Hematopoietic multipotent progenitor cell treated with erythropoietin and hydrocortisone succinate and interleukin-3 and kit ligand, for 6 days (in vitro differentiated cells): ENCODE measurements around the gene TGFB2.

Source experiments
- DNase-seq: peaks from one replicate; pipeline ENCODE4 v3.0.0-alpha.2; 2015

Gene TGFB2

DNA sequence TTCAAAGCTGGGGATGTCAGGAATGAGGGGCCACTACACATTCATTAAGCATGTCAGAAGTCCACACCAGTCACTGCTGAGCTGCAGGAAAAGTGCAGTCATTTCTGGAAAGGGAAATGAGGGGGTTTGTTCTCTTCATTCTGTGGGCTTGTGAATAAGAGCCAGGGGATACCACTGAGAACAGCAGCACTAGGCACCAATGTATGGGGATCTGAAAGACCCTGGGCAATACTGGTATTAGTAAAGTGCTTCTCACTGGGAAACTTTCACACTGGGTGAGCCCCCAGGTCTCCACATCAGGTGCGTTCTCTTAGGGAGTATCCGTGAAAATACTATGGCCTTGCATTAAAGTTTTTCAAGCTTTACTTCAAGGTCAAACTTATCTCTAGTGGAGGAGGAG lies 49.9 kb downstream of the TGFB2 start:
- DNase-seq, result no peak

DNA sequence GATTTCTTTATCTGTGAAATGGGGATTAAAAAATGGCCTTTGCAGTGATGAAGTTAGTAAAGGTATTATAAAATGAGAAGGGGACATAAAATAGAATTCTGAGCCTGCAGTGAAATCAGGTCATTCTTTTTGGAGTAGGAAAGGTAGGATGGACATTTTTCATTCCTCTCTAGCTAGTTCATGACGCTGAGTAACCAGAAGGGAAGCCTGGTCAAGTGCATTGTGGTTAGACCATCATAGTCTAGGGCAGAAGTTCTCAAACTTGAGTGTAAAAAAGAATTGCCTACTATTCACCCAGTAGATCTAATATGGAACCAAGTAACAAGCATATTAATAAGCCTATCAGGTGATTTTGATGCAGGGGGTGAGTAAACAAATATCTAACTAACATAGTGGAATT lies 50.8 kb downstream of the TGFB2 start:
- no peak for DNase-seq

DNA sequence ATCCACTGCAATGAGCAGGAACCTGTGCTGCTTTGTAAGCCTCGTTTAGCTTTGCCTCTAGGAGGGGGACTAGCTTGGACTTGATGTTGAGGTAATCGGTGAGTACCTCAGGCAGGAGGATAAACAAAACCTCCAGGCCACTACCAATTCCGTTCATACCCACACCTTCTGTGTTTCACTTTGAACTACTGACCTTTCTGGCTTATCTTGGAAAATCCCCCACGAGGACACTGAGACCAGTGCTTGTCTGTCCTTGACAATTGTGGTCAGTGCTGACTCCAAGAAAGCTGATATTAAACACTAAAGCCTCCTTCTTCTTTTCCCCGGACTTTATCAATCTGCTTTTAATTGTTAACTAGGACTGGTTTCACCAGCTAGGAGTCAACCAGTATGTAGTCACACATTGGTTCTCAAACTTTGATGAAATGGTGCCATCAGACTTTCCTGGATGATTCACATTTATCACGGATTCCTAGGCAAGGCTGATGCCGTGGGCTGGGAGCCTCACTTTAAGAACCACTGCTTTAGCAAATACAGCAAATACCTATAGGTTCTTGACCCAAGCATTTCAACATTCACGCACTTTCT lies 52.7 kb downstream of the TGFB2 start:
- no peak for DNase-seq

DNA sequence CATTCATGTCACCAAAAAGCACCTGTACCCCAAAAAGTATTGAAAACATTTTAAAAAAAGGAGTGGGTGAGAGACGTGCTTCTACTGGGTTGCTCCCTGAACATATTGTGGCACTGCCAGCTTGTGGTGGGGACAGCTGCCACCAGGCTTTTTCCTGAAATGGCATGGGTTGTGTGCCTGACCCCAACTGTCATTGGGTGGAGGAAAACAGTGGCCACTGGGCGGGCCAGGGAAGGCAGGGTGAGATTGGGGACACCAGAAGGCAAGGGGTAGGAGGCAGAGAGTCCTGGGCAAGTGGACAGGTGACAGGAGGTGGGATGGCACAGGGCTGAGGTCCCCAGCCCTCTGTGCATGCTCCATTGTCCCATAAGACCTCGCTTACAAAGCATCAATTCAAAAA lies 55.5 kb downstream of the TGFB2 start:
- DNase-seq, result no peak

DNA sequence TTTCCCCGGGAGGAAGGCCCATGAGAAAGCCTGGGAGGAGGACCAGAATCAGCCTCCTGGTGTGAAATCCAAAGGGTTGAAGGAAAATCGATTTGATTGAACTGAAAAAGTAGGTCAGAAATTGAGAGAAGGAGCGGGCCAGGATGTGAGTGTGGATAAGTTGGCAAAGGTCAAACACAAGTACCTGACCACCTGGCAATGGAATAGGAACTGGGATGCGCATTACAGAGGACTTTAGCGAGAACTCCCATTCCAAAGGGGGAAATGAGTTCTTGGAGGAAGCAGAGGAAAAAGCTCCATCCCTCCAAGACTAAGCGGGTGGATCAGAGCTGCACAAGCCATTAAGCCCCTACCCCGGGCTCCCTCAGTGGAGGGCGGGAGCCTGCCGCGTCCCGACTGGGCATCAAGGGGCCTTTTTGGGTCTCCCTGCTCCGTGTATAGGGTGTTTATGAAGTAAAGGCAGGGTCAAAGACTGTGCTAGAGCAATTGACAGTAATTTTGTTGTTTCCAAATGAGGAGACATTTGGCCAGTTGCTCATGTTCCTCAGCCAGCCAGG lies 56.4 kb downstream of the TGFB2 start:
- no peak for DNase-seq

DNA sequence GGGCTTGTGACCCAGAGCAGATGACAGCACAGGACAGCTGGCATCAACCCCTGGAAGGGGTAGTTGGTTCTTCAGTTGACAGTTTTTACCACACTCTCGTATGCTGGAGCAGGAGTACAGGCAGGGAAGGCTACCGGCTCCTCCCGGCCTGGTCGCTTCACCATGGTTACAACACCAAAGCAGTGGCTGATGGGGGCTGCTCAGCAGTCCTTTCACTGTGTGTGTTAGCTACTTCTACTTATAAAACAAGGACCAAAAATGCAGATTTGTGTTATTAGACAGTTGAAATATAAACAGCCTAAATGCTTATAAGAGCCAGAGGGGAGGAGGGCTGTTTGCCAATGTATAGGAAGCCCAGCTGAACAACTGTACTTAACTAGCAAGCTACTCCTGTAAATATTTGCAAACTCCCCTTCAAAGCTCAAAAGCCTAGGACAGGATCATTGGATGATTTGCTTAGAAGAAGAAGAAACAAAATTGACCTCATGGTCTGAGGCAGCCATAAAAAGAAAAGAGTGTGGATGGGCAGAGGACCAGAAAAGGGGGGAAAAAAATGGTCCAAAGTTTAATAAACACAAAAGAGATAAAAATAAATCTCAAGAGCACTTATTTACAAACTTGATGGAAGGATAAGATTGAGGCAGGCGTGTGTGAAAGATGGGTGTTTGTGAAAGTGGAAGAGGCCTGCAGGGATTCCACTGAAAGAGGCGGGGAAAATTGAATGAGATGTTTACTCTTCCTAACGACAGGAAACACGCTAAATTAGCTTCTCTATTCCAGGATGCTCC lies 57.1 kb downstream of the TGFB2 start:
- DNase-seq, result no peak

DNA sequence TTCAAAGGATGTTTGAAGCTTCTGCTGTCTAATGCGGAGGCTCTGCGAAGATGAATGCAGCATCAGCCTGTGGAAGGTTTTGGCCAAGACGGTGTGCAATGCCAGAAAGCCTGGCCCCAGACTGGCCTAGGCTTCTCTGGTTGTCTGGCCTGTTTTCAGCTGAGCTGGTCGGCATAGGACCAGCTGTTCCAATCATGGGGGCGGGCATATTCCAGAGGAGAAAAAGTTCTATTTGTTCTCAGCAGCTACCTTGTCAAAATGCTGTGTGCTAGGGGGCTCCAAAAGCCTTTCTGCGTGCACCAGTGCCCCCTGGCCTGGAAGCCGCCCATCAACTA lies 57.6 kb downstream of the TGFB2 start:
- DNase-seq, result no peak

DNA sequence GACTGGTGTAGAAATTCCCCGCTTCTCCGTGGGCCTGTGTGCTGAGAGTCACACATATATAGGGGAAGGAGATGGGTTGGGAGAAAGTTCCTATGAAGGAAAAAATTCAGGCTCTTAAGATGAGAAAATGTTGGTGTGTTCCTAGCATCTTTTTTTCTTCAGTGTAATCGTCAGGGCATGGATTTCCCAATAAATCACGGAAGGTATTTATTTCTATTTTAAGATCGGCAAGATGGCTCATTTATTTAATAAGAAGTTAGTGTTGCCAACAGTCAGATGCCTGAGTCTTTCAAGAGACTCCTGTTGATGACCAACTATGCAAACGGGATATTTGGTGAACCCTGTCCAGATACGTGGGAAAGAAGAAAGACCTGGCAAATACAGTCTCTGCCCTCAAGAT lies 58.2 kb downstream of the TGFB2 start:
- no peak for DNase-seq

DNA sequence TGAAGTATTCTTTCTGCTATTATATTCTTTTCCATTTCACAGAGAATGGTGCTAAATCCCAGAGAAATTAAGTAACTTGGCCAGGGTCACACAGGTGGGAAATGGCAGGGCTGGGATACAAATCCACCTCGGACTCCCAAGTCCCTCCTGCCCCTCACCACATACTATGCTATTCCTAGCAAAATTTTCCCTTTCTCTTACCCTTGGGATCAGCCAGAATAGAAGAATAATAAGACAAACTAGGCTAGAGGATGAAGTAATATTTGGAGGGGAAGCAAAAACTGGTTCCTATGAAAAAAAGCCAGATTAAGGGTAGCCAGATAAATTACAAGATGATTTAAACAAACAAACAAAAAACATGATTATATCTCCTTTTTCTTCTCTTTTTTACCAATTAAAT lies 62.5 kb downstream of the TGFB2 start:
- DNase-seq, result no peak

DNA sequence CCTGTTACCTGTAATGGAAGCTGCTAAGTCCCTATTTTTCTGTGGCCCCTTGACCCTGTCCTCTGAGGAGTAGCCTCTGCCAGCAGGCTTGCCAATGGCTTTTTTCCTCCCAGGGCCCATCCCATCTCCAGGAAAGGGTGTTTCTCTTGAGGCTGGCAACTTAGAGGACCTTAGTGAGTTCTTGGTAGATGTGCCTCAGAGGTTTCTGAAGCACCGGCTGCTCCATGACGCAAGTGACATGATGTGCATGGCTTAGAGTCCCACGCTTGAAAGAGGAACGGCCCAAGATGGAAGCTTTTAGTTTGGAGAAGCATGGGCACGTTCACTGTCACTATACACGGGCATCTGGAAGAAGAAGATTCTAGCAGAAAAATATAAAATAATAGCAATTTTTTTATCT lies 63.0 kb downstream of the TGFB2 start:
- no peak for DNase-seq

DNA sequence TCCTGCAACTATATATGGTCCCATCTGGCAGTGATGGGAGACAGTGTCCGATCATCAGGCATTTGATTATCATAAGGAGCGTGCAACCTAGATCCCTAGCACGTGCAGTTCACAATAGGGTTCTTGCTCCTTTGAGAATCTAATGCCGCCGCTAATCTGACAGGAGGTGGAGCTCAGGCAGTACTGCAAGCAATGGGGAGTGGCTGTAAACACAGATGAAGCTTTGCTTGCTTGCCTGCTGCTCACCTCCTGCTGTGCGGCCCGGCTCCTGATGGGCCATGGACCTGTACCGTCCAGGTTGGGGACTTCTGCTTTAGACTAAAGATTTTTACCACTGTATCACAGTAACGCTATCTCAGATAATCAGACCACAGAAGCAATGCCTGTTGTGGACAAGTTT lies 63.8 kb downstream of the TGFB2 start:
- DNase-seq, result no peak

DNA sequence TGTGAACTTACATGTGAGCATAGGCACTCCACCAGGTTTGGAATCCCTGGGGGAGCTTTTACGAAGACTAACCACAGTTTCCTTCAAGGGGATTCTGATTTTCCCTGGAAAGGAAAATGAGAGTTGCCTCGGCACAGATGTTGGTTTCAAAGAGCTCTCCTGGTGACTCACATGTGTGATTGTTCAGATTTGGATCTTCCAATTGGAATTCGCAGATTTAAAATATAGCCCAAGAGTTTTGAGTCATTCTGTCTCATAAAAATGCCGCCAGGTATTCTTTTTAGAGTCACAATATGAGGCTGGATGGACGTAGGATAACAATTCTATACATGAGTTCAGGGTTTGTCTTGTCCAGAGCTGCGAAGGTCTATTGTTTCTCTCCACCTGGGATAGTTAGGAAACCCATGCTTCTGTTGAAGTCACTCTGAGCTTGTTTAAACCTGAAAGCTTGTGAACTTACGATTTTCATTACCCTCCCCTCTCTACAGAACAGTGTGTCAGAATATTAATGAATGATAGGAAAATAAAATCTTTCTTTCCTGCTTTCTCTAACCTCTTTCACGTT lies 64.9 kb downstream of the TGFB2 start:
- no peak for DNase-seq

DNA sequence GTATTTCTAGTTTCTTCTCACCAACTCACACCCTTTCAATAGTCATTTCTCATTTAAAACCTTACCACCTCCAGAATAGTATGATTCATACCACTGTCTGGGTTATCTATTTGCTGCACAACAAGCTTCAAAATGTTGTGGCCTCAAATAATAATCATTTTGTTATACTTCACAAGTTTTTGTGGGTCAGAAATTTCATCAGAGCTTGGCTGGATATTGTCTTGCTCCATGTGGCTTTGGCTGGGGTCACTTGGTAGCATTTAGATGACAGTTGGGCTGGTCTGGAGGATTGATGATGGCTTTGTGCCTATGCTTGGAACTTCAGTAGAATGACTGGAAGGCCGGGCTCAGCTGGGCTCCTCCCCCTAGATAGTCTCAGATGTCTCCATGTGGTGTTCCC lies 66.0 kb downstream of the TGFB2 start:
- DNase-seq, result no peak

DNA sequence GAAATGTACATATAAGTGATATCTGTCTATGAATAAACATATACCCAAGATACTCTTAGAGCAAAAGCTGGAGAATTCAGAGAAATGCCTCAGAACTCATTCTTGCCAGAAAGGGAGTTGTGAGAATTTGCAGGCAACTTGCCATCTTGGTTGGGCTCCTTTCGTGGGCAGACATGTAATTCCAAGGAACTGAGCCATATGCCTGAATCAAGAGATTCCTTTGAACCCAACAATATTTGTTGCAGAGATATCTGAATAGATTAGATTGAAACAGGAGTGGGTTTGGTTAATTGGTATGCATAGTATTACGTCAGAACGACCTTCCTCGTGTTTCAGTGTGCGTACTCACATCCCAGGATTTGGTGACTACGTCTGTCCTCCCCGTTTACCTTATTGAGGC lies 67.0 kb downstream of the TGFB2 start:
- DNase-seq, result no peak

DNA sequence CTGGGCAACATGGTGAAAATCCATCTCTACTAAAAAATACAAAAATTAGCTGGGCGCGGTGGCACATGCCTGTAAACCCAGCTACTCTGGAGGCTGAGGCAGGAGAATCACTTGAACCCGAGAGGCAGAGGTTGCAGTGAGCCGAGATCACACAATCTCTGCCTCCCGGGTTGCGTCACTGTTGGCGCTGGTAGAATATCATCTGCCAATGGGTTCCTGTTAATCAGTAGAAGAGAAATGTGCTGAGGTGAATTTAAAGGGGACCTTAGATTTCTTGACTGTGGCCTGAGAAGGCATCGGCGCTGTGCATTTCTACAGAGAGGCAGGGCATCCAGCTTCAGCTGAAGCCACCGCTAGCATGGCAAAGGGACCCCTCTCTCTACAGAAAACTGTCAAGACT lies 68.0 kb downstream of the TGFB2 start:
- DNase-seq, result no peak

DNA sequence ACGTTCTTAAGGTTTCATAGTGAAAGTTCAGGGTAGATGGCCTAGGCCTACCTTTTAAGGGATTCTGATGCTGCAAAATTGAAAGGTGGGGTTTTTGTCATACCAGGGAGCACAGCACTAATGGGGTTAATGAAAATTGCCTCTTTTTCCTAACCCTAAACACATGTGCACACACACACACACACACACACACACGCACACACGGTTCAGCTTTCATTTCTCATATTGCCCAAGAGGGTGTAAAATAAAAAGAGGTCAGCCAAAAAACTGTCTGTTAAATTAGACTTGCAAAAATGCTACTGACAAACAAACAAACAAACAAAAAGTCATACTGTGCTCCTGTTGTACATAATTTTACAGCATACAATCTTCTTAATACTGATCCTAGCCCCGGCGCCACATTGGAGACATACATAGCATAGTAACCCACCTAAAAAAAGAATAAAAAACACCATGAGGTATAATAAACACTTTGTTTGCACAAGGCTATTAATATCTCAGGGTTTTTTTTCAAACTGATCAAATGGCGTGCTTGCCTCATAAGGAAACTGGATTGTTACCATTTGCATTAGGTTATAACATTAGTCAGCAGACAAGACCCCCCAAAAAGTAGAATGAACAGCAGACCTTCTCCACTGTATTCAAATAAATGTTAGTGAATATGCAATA lies 69.1 kb downstream of the TGFB2 start:
- DNase-seq, result no peak

DNA sequence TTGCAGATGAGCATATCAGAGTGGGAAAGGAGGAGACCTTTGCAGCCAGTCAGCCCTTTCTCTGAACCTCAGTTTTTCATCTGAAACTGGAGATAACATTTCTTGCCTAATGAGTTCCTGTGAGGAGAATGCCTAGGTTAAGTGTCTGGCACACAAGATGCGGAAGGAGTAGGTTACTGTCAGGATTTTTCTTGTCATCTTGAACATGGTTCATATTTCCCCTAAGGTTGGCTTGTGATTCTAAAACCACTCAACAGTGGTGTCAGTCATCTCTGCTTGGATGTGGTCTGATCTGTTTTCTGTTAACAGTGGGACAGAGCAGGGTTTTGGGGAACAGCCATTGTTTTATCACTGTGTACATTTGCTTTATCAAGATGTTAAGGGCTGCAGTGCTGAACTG lies 70.6 kb downstream of the TGFB2 start:
- peak; percentile 1 for DNase-seq

DNA sequence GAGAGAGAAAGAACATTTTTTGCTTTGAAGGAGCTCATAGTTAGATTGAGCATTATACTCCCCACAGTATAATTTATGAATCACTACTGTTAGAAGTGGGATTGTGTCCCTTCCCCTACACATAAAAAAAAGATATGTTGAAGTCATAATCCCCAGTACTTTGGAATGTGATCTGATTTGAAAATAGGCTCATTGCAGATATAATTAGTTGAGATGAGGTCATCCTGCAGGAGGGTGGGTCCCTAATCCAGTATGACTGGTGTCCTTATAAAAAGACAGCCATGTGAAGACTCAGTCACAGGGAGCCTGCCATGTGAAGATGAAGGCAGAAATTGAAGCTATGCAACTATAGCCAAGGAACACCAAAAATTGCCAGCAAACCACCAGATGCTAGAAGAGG lies 76.4 kb downstream of the TGFB2 start:
- DNase-seq, result no peak

DNA sequence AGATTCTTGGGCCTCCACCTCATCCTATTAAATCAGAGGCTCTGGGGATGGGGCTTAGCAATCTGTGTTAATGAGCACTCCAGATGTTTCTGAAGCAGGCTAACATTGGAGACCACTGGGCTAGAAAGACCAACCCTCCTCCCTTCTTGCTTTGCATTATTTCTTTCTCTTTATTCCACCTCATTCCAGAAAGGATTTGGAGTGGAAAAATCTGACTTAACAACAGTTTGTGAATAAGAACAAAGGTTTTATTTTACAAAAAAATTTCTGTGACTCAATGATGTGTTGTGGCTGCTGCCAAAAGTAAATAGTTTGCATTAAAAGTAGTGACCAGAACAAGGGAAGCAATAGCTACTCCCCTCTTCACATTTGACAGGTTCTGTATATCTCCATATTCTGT lies 79.4 kb downstream of the TGFB2 start:
- no peak for DNase-seq

DNA sequence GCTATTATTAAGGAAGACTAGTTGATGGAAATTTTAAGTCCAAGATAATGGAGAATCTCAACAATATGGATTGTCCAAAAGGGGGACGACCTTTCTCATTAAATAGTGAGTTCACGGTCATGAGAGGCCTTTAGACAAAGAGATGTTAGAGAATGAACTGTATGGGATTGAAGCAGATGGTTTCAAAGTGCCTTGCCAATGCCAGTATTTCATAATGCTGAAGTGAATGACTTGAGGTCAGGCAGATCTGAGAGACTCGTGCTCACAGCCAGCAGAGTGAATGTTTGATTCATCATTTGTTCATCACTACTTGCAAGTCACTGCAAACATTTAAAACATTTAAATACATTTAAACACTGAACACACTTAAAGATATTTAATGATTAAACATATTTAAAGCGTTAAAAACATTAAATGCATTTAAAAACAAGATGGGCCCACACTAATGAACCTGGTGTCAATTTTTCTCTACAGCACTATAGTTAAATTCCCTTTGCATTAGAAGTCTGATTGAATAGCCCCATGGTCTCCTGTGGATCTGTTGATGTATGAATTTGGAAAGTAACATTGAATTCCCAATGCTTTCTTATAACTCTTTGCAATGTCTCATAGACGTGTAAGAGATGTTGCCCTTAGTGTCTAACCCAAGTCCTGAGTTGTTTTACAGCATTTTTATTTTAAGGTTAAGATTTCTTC lies 80.7 kb downstream of the TGFB2 start:
- no peak for DNase-seq

DNA sequence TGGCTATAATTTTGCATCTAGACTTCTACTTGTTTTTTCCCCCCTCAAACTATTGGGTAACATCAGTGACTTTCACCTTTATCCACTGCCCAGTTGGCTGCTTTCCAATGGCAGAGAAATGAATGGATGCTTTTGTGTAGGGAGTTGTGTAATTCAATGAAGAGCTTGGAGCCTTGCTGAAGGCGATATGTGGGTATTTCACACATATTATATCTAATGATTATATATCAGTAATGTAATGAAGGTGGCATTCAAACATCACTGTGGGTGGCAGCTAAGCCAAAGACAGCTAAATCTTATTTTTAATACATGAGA lies 81.2 kb downstream of the TGFB2 start:
- no peak for DNase-seq

DNA sequence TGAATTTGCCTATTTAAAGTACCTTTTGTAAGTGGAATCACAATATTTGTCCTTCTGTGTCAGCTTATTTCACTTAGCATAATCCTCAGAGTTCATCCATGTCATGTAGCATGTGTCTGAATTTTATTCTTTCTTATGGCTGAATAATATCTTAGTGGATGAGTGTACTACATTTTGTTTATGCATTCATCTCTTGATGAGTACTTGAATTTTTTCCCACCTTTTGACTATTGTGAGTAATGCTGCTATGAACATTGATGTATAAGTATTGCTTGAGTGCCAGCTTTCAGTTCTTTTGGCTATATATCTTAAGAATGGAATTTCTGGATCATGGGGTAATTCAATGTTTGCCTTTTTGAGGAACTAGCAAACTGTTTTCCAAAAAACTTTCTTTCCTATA lies 84.2 kb downstream of the TGFB2 start:
- no peak for DNase-seq

DNA sequence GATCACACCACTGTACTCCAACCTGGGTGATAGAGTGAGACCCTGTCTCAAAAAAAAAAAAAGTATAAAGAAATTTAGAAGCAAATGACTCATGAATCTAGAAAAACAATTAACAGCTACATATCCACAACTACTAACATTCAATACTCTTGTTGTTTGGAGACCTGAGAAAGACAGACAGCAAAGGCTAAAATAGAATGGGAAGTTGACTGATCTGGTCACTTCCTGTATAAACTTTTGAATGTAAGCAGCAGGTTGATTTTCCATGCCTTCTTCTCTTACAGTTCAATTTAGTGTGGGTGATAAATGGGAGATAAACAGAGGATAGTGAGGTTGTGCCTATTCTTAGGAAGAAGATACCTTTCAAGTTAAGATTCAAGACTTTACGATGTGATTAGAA lies 85.2 kb downstream of the TGFB2 start:
- DNase-seq, result no peak

DNA sequence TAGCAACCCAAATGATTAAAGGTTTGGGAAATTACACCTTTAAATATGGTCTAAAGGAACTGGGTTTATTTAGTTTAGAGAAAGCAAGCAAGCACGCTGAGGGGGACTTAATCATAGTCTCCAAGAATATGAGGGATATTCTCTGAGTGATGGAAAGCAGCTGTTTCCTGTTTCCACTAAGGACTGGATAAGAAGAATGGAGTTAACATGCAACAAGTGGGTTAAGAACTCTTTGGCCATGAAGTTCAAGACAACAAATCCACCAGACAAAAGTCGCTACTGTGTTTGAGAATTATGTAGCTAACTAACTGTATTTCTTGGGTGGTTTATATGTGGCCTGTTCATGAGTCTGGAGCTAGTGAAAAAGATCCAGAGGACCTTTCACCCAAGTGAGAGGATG lies 85.7 kb downstream of the TGFB2 start:
- no peak for DNase-seq
